Left forelimb (tissue), 1 donor: ENCODE data around the gene LOXL3.

Experiments used
- DNase-seq: peaks from one replicate; pipeline ENCODE4 v3.0.0-alpha.2; 2018; ENCODE audit warnings: low spot score

The LOXL3 gene, protein sequence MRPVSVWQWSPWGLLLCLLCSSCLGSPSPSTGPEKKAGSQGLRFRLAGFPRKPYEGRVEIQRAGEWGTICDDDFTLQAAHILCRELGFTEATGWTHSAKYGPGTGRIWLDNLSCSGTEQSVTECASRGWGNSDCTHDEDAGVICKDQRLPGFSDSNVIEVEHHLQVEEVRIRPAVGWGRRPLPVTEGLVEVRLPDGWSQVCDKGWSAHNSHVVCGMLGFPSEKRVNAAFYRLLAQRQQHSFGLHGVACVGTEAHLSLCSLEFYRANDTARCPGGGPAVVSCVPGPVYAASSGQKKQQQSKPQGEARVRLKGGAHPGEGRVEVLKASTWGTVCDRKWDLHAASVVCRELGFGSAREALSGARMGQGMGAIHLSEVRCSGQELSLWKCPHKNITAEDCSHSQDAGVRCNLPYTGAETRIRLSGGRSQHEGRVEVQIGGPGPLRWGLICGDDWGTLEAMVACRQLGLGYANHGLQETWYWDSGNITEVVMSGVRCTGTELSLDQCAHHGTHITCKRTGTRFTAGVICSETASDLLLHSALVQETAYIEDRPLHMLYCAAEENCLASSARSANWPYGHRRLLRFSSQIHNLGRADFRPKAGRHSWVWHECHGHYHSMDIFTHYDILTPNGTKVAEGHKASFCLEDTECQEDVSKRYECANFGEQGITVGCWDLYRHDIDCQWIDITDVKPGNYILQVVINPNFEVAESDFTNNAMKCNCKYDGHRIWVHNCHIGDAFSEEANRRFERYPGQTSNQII

DNA sequence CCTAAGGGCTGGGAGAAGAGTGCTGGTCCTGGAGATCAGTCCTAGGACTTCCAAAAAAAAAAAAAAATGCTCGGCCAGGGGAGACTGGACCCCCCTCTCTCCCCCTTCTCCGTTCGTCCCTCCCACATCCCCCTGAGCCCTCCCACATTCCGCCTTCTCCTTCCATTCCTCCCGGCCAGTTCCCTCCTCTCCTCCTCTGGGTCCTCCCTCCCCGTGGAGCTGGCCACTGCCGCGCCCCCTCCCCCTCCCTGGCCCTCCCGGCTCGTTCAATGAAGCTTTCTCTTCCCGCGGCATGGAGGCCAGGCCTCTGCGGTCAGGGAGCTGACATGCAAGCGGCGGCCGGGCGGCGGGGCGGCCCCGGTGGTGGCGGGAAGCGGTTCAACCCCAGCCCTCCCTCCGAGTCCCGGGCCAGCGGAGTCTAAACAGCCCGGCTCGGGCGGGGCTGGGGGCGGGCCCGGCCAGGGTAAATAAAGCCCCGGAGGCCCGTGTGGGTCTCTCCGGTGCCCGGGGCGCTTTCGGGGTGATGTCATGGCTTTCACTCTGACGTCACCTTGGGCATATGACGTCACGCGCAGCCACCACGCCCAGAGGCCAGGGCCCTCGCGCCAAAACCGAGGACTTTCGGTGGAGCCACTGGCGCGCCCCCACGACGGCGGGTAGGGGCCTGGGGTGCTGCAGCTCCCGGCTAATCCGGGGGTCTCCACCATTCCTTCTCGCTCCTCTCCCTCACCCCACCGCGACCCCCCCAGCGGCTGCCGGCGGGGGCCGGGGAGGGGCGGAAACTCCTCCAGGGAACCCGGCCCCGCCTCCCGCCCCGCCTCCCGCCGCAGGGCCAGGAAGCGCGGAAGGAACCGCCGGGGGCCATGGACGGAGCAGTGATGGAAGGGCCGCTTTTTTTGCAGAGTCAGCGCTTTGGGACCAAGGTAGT is at the start of gene LOXL3, which contains the start of gene DOK1:
Gene LOXL3 (minus strand): TSS at position 51 of the 928 bp plus-strand sequence. CDS start 1,308 bp downstream, outside the sequence.
Gene DOK1 (plus strand): TSS at position 829 of the 928 bp plus-strand sequence. CDS start 35 bp downstream, at position 864.
- DNase-seq: peak; percentile 90

DNA sequence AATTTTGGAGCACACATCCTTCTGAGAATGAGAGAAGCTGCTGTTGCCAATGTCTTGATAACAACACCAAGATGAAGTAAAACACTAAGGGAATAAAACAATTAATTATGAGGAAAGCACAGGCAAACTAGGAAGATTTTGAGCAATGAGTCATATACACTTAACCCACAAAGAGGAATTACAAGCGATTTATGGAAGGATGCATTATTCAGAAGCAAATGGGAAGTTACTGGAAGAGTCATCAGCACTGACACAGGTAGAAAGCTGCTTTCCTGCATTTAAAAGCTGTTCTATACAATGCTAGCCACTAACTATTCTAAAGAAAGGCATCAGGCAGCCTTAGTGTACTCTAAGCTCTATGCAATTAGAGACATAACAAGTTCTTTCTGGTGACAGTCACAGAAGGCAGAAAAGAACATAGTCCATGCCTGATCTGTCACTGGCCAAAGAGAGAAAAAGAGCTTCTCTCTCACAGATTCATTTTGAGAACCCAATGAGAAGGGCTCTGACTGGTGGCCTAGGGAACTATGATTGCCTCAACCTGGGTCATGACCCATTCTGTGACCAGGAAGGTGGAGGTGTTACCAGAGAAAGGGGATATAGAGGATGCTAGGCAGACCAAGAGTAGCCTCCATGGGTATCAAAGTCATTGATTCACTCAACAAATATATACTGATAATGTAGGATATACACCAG is 49.0 kb upstream of the LOXL3 start:
- no peak for DNase-seq

DNA sequence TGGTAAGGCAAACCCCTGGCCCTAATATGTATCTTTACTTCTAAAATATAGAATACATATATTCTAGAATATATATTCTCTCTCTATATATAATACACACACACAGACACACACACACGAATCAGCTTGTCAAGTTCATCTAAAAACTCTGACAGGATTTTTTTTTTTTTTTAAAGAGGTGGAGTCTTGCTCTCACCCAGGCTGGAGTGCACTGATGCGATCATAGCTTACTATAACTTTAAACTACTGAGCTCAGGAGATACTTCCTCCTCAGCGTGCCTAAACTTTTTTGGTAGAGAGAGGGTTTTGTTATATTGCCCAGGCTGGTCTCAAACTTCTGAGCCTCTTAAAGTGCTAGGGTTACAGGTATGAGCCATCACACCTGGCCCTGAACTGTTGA is 45.9 kb upstream of the LOXL3 start:
- no peak for DNase-seq

DNA sequence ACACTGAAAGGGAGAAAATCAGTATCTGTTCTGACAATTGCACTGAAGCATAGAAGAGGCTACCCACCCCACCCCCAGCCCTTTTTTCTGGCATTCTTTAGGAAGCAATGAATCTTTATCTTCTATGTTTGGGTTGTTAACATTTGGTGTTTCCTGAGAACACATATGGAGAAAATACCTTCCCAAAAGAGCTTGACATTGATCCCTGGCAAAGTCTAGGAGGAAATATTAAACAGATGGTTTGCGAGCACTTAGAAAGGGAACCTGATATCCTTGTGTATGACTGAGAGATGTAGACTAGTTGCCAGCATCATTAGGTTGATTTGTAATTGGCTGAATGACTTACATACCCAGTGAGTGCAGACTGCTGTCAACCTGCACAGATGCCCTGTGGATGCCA is 43.7 kb upstream of the LOXL3 start:
- no peak for DNase-seq

DNA sequence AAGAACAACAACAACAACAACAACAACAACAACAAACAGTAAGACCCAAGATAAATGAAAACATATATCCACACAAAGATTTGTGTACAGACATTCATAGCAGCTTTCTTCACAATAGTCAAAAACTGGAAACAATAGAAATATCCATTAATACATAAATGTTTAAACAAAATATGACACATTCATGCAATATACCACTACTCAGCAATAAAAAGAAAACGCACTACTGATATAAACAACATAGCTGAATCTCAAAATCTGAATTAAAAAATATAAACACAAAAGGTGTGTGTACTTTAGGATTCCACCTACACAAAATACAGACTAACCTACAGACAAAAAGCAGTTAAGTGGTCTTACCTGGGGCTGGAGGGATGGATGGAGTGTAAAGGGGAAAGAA is 42.8 kb upstream of the LOXL3 start:
- DNase-seq: no peak

DNA sequence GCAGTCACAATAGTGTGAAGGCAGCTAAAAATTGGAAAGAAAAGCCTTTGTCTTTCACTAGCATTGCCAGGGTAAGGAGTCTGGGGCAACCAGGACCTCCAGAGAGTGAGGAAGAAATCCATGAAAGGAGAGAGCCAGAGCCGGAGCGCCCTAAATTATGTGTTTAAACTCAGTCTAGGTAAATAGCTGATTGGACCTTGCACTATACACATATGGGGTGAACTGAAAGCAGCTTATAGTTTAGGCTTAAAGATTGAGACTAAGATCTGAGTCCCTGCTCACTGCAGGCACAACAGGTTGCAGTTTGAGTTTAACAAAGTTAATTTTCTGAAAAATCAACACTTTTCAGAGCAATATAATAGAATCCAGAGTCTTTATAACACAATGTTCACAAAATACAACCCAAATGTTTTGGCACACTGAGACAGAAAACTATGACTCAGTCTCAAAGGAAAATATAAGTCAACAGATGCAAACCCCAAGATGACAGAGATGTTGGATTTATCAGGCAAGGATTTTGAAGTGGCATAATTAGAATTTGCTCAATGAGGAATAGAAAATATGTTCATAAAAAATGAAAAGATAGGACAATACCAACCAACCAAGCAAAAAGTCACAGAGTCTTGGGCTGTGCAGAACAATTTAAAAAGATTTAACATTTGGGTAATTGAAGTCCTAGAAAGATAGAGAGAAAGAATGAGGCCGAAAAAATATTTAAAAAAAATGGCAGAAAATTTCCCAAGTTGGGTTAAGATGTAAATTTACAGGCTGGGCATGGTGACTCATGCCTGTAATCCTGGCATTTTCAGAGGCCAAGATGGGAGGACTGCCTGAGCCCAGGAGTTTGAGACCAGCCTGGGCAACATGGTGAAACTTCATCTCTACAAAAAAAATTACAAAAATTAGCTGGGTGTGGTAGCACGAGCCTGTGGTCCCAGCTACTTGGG is 40.4 kb upstream of the LOXL3 start:
- DNase-seq: no peak

DNA sequence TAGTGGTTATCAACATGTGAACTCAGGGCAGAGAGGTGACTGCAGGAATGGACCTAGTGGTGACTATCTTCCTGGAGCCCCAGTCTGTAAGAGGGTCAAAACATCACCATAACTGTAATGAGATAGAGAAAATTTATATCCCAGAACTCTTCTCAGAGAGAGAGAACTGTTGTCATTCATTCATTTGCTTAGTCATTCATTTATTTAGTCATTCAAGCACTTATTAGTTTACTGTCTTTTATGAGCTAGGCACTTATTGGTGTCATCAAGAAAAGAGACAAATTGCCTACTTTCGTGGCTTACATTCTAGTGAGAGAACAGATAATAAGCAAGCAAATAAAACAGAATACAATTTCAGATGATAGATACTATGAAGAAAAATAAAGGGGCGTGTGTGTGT is 34.9 kb upstream of the LOXL3 start:
- no peak for DNase-seq

DNA sequence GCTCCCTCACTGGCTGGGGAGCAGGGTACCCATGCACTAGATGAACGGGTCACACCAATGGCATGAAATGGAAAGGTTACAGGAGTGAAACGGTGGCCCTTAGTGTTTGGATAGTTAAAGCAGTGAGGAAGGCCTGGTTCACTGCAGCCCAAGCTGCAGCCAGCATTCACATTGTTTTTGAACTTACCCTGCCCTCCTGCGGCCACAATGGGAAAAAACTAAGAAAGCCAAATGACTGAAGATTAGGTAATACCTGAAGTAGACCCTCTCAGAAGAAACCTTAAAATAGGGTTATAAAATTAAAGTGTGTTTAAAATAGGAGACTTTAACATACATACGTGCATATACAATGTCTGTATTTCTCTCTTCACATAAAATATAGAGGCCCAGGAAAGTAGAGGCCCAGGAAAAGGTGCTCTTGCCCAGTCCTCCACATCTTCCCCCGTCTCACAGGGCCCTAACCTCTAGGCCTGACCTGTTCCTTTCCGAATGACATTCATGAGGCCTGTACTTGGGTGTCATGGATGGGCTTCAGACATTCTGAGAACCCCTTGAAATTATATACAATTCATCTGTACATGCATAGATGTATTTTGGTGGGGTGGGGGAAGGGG is 34.0 kb upstream of the LOXL3 start:
- DNase-seq: peak; percentile 76

DNA sequence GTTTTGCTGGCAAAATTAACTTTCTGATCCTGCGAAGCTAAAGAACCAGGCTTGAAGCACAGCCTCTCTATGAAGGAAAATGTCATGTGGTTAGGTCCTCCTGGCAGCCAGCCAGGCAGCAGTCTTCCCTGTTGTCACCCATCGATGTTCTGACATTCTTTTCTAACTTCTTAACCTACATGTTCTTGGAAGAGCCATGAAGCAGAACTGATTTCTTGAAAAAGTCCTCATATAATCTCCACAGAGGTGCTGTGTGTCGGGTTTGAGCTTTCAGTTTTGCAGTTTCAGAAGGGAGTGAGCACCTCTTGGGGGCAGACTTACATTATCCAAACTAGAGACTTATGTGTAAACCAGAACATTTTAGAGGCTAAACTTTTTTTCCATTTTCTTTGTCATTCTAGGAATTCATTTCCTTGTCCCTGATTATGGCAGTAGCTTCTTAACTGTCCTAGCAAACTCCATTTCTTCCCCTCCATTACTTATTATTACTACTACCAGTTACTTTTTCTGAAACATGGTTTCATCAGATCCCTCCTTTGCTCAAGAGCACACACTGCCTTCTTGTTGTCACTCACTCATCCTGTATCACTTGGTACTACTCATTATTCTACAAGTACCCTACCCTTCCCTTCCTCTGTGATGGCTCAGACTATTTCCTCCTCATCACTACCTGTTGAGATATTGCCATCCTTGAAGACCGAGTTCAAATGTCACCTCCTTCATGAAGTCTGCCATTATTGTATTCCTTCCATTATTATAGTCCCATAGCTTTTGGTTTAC is 31.9 kb upstream of the LOXL3 start:
- DNase-seq: no peak

DNA sequence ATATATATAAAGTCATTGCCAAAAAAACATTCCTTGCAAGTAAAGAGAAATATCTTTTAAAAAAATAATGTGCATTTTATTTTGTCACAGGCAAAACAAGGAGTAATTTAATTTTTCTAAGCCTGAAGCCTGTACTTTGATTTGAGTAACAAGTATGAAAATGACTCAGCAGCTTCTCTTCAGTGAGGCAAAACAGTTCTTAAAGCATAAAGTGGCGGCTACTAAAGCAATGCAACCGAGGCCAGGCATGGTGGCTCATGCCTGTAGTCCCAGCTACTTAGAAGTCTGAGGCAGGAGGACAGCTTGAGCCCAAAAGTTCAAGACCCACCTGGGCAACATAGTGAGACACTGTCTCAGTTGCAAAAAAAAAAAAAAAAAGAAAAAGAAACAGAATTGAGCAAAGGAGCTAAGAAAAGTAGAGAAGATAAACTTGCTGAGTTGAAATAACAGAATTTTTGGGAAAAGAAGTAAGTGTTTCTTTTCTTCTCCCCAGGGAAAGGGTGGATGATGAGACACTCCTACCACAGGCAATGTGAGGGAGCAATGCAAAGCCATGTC is 30.4 kb upstream of the LOXL3 start:
- DNase-seq: no peak

DNA sequence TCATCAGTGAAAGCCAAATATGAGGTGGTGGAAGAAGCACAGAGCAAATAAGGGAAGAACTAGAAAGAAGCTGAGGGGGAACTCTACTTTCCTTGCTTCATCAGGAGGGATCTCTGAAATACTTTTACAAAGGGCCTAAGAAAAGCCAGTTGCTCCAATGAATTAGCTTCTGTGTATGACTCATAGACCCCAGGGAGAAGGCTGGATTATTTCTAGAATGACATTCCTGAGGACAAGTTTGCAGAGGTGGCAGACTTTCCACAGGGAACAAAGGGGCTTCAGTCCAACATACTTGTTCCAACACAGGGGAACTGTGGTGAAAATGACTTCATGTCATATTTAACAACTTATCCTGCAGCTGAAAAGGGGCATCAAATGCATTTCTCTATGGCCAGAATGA is 29.8 kb upstream of the LOXL3 start:
- no peak for DNase-seq

DNA sequence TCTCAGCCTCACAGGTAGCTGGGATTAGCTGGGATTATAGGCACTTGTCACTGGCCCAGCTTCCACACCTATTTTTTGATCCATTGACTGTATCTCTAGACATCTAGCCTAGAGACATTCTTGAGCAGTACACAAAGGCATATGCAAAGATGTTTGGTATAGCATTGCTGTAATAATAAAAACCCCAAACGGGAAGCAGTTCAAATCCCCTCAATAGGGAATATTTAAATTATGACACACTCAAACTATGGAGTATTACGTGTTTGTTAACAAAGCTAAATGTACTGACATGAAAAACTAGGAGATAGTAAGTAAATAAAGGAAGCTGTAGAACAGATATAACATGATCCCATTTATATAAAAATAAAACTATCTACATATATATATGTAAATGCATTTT is 28.4 kb upstream of the LOXL3 start:
- no peak for DNase-seq

DNA sequence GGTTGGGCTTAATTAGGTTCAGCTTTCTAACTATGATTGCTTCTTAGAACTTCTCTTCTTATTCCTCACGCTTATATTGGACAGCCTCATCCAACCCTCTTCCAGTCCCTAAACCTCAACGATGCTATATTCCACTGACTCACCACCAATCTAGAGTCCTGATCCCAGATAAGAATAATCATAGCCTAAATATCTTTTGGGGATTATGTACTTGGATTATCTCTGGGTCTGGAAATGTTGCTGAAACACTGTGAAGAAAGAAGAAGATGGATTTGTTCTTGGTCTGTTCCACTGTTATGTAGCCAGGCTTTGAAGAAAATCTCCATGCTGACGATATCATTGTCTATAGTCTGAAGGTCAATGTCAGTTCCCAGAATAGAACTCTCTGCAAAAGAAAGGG is 27.7 kb upstream of the LOXL3 start:
- DNase-seq: no peak

DNA sequence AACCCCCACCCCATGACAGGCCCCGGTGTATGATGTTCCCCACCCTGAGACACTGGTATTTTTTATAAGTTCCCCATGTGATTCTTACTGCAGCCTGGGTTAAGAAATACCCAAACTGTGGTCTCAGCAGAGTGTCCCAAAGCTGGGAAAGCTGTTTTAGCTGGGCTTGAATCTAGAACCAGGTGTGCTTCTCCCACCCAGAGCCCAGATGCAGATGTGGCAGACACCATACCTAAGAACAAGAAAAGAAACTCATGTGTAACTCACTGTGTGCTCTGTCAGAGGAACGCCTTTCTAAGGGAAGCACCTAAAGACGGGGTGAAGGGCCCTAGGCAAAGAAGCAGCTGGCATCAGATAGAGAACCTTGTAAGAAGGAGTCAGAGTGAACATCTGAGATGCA is 24.7 kb upstream of the LOXL3 start:
- no peak for DNase-seq

DNA sequence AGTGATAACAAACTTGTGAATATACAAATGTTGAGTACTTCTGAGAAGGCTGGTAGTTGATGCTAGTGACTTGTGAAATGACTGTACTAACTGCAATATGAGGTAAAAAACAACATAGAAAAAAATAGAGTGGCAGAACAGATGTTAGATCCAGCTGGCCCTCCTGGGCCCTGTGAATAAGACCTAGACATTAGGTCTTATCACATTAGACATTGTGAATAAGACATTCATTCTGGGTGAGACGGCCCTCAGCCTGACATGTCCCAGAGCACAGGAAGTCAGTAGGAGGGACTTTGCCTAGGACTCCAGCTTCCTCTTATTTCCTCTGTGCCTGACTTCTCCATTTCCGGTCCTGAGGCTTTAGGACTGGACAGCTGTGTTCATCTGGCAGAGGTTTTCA is 23.7 kb upstream of the LOXL3 start:
- no peak for DNase-seq

DNA sequence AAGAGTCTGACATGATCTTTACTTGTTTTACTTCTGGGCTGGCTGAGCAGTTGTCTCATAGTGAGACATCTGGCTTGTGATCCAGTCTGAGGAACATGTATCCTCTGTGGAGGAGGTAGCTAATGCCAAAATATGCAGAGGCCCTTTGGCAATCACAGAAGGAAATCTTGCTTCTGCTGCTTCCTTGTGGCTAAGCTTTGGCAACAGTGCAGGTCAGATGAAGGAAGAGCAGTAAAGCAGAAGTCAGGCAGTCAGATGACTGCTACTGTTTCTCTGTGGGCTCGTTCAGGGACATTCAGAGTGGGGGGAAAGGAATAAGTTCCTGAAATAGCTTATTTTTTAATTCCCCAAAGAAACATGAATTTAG is 23.1 kb upstream of the LOXL3 start:
- no peak for DNase-seq

DNA sequence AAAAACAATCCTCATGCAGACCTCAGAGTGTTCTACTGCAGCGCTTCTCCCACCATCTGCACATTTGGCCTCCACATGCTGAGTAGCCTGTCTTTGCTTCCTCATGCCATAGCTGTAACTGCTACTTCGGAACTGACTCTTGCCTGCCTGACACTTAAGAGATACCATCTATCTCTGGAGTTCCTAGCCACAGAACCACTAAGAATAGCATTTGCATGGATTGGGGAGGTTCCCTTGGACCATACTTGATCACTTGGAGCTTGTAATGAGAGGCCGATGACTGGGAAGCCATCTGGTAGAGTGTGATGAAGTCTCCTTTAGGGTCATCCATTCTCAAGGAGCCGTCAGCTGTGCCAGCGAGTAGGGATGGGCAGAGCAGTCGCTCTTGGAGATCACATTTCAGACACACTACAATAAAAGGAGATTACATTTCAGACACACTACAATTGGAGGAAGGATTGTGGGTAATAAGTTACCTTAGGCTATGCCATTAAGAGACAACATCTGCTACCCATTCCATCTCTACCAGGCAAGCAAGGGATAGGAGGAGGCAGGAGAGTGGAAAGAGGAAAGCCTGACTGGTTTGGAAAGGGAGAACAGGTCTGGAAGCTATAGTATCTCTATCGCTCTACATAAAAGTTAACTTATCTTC is 22.6 kb upstream of the LOXL3 start:
- no peak for DNase-seq

DNA sequence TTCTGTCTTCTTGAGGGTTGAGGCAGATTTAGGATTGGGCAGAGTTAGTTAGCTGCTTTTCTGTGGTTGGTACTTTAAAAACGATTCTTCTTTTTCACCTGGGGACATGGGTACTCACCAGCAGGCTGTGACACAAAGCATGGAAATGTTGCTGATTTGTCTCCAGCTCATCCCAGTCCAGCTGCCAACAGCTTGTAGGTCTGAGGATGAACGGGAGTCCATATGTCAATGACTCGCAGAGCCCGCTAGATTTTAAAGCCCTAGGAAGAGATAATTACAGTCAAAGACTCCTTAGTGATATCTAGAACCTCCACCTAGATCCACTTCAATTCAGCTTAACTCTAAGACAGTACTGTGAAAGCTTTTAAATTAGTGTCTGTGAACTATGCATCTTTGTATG is 21.6 kb upstream of the LOXL3 start:
- no peak for DNase-seq
